ENCODE data around the gene FAR1.
"Not testable (repeated sequence)": the region's sequence is repeated elsewhere in the genome, so short reads cannot be mapped to it uniquely, and the experiment has no call there.

The FAR1 gene

GRCh38 chr11:13668102-13668956 lies at the start of gene FAR1:
Gene FAR1 (plus strand): TSS chr11:13668668. CDS start chr11:13694766, 26,098 bp downstream.
- DNase-seq = peak; percentile 91 to 92

- DNase-seq = no peak
Measured at GRCh38 chr11:13620063-13620462, 48.4 kb upstream of the FAR1 start.

- not testable (repeated sequence) for DNase-seq
Measured at GRCh38 chr11:13626818-13627217, 41.6 kb upstream of the FAR1 start.

GRCh38 chr11:13628634-13629033 lies 39.8 kb upstream of the FAR1 start:
- DNase-seq = not testable (repeated sequence)

- no peak for DNase-seq
Measured at GRCh38 chr11:13629779-13630178, 38.7 kb upstream of the FAR1 start.

GRCh38 chr11:13635290-13635689 lies 33.2 kb upstream of the FAR1 start:
- no peak for DNase-seq

- no peak for DNase-seq
Measured at GRCh38 chr11:13635804-13636203, 32.7 kb upstream of the FAR1 start.

- DNase-seq = no peak
Measured at GRCh38 chr11:13637125-13638069, 31.1 kb upstream of the FAR1 start.

- DNase-seq = no peak
Measured at GRCh38 chr11:13638422-13638821, 30.0 kb upstream of the FAR1 start.

GRCh38 chr11:13644997-13645687 lies 23.3 kb upstream of the FAR1 start:
- DNase-seq = no peak

- DNase-seq = no peak
Measured at GRCh38 chr11:13647391-13647790, 21.1 kb upstream of the FAR1 start.

GRCh38 chr11:13649619-13650018 lies 18.8 kb upstream of the FAR1 start:
- DNase-seq = no peak

- DNase-seq = not testable (repeated sequence)
Measured at GRCh38 chr11:13651515-13651914, 17.0 kb upstream of the FAR1 start.

- DNase-seq = no peak
Measured at GRCh38 chr11:13661074-13661623, 7.3 kb upstream of the FAR1 start.

- DNase-seq = no peak
Measured at GRCh38 chr11:13663631-13664071, 4.8 kb upstream of the FAR1 start.

- no peak for DNase-seq
Measured at GRCh38 chr11:13664351-13664750, 4.1 kb upstream of the FAR1 start.

- no peak for DNase-seq
Measured at GRCh38 chr11:13666708-13667107, 1.8 kb upstream of the FAR1 start.

GRCh38 chr11:13667245-13667644 lies 1.2 kb upstream of the FAR1 start:
- DNase-seq = no peak

GRCh38 chr11:13667795-13668101 lies 720 bp upstream of the FAR1 start:
- no peak for DNase-seq

GRCh38 chr11:13668957-13669521 lies 571 bp downstream of the FAR1 start:
- peak; percentile 17 to 36 for DNase-seq

- DNase-seq = no peak
Measured at GRCh38 chr11:13669544-13670488, 1.3 kb downstream of the FAR1 start.

Measured in stimulated activated CD4-positive, alpha-beta T cell treated with anti-CD3 and anti-CD28 coated beads, Interleukin-2, amount 100 ng/mL, for 48 hours (primary cell).